ENCODE results near the gene SERTAD2.
A peak's percentile ranks its signal among the peaks of the same experiment; 100 is the strongest.

DNA sequence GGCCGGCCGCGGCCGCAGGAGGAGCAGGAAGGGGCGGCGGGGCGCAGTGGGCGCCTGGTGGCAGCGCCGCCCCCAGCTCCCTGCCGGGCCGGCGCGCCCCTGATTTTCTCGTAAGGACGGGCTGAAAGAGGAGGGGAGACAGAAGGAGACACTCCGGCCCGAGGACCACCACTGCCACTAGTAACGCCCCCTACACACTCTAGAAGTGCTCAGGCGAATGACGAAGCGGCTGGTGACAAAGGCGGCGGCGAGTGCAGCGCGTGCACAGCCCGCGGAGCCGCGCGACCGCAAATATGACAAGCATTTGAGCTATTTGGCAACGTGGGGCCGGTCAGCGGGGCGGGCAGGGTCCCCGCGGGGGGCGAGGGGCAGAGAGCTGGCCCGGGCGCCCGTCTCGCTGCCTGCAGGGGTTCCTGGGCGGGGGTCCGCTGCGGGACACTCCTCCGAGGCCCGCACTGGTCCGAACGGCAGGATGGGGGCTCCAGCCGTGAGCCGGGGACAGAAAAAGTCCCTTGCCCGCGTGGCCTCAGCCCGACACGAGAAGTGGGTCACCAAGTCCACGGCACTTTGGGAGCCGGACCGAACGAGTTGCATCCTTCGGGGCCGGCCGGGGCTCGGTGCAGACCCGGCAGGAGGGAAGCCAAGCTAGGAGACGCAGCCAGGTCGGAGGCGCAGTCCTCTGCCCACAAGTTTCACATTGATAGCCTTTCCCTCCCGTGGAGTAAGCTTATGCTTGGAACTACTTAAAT lies 524 bp upstream of the SERTAD2 start:
- TF ChIP-seq, protein P1, sequence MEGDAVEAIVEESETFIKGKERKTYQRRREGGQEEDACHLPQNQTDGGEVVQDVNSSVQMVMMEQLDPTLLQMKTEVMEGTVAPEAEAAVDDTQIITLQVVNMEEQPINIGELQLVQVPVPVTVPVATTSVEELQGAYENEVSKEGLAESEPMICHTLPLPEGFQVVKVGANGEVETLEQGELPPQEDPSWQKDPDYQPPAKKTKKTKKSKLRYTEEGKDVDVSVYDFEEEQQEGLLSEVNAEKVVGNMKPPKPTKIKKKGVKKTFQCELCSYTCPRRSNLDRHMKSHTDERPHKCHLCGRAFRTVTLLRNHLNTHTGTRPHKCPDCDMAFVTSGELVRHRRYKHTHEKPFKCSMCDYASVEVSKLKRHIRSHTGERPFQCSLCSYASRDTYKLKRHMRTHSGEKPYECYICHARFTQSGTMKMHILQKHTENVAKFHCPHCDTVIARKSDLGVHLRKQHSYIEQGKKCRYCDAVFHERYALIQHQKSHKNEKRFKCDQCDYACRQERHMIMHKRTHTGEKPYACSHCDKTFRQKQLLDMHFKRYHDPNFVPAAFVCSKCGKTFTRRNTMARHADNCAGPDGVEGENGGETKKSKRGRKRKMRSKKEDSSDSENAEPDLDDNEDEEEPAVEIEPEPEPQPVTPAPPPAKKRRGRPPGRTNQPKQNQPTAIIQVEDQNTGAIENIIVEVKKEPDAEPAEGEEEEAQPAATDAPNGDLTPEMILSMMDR (IDR thresholded peaks at IDR 0.05): no peak
- peak; percentile 97 for TF ChIP-seq POLR2A (IDR thresholded peaks at IDR 0.05)

All from right lobe of liver (tissue), 4 donors.